GM15510 (cell line): ENCODE results near the gene GRM1.

Experiments used
- POLR2A ChIP-seq: IDR thresholded peaks from 3 replicates; pipeline ENCODE4 v1.6.1; 2011; ENCODE audit warnings: borderline replicate concordance; ENCODE audit not compliant: insufficient read length; ENCODE audit errors: extremely low read depth

GRM1 gene

DNA sequence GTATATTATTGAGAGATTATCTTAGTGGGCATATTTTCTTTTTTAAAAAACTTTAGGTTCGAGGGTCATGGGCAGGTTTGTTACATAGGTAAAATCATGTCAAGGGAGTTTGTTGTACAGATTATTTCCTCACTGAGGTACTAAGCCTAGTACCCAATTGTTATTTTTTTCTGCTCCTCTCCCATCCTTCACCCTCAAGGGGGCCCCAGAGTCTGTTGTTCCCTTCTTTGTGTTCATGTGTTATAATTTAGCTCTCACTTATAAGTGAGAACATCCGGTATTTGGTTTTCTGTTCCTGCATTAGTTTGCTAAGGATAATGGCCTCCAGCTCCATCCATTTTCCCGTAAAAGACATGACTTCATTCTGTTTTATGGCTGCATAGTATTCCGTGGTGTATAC is 266.8 kb downstream of the GRM1 start:
- TF ChIP-seq POLR2A = no peak

DNA sequence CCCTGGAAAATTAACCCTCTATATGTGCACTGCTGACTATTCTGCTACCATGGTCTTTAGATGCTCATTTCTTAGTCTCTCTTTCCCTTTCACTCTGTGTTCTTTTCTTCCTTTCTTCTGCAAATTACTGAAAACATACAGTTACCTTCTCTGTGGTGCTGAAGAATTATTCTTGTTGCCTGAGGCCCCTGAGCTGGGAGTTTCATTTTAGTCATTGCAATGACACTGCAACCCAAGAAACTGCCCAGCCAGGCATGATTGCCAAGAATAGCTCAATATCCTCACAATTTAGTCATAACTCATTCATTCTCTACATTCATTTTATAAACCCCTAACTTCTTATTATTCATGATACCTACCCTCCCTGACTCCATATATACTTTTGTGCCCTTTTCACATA is 269.0 kb downstream of the GRM1 start:
- no peak for TF ChIP-seq POLR2A

GRCh38 chr6:146300521-146300920 is 271.7 kb downstream of the GRM1 start:
- TF ChIP-seq POLR2A = no peak

DNA sequence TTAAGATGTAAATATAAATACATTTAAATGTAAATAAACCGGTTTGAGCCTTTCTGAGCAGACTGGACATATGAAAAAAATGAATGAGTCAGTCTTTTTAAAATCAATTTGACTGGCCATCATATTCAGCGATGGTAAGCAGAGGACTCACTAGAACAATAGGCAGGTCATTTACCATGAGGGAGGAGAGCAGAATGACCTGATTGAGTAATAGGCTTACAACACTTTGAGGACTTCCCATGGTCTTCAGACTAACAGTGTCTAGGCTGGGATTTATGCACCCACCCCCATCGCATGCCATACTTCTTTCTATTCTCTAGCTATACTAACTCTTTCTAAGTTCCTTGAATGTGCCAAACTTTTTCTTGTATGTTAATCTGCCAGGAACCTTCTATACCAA is 272.9 kb downstream of the GRM1 start:
- TF ChIP-seq POLR2A = no peak

- no peak for TF ChIP-seq POLR2A
Observed at GRCh38 chr6:146302994-146303393, 274.1 kb downstream of the GRM1 start.

DNA sequence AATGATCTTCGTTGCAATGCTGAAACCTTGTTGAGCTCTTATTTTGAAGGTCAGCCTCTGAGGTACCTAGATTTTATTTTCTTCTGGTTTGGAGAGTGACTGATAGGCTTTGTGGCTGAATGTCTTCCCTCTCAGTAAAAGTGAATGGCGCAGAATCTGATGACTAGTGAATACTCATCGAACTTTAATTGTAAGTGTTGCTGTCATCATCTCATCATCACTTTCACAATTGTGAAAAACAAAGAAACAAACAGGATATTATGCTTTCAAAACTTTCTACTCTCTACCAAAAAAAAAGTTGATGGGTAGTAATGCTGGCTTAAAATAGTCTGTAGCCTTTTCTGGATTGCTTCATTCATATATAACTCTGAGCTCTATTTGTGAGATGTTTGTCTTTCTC is 275.3 kb downstream of the GRM1 start:
- no peak for TF ChIP-seq POLR2A

DNA sequence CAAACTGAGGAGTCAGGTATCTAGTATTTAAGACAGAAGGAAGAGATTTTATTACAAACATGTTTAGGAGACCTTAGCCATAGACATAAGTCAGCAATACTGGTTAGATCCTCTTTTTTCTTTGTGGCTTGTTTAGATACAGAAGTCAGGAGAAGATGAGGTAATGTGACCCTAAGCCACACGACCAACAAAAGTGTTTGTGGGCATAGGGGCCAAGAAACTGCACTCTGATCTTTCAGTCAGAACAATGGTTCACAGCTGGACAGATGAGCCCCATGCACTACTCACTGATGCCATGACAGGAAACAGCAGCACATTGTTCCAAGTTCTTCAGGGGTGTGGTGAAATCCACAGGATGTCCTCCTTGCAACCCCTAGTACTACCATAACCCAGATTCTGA is 276.2 kb downstream of the GRM1 start:
- no peak for TF ChIP-seq POLR2A

DNA sequence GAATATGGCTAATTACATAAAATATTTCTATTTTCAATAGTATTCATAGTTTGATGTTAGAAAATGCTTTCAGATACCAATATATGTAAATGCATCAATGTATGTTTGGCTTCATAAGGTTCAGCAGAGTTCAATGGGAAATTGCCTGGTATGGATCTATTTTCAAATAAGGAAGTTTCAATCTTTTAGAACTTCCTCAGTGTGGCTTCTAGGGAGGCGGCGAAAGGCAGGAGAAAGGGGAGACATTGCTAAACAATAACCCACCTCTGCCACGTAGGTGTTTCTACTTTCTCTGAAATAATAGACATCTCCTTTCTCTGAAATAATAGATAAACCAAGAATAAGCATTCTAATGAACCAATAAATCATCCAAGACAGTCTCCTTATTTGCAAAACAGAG is 277.1 kb downstream of the GRM1 start:
- no peak for TF ChIP-seq POLR2A

GRCh38 chr6:146310628-146311027 is 281.8 kb downstream of the GRM1 start:
- TF ChIP-seq POLR2A = no peak

DNA sequence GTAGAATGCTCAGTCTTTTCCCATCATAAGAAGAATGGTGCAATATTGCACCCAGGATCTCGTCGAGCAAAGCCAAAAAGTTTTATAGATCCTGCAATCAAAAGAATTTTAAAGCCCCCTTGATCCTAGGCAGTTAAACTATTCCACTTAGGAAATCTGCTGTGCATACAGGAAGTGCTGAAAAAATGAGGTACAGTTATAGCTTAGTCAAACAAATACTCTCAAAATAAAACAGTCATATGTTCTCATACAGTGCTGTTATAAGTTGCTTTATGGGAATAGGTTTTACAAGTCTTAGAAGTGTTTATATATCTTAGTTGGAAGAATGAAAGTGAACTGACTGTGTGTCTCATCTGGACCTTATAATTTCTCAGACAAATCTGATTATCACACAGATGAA is 282.2 kb downstream of the GRM1 start:
- TF ChIP-seq POLR2A = no peak

DNA sequence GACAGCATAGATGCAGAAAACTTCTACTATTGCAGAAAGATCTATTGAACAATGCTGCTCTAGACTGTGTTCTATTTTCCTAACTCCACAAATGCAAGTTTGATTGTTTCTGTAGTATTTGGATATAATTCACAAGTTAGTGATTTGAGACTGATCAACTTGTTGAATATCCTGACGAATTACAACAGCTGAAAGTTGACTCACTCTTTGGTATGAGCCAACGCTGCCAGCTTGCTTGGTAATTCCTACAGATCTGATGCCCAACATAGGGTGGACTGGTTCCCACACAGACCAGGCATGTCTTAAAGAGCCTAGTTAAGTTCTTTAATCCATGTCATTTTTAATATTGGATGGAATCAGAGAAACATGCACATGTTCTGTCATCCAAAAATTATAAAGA is 283.7 kb downstream of the GRM1 start:
- no peak for TF ChIP-seq POLR2A

GRCh38 chr6:146315381-146316174 is 286.7 kb downstream of the GRM1 start:
- no peak for TF ChIP-seq POLR2A

DNA sequence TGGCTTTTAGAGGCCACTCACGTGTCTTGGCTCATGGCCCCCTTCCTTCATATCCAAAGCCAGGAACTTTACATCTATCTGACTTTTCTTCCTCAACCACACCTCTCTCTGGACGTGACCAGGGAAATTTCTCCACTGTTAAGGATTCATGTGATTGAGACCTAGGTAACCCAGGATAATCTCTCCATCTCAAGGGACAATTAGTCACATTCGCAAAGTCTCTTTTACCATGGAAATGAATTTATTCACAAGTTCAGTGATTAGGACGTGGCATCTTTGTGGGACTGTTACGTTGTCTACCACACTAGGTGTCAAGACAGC is 287.3 kb downstream of the GRM1 start:
- no peak for TF ChIP-seq POLR2A

DNA sequence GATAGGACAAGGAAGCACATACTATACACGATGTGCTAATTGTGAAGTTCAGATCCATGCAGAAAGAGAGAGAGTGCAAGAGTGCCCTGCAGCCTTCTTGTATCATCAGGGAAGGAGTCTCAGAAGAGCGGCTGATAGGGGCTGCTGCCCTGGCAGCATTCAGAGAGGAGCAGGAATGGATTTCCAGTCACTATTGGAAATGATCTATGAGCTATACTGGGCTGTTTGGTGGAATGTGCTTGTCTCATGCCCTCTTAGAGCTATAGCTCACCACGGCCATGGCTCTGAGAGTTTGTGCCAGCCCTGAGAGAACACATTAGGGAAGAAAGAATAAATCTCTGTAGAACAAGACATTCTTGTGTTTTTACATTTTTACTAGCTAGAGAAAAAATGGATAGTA is 302.2 kb downstream of the GRM1 start:
- TF ChIP-seq POLR2A = no peak

GRCh38 chr6:146335336-146335735 is 306.5 kb downstream of the GRM1 start:
- no peak for TF ChIP-seq POLR2A

DNA sequence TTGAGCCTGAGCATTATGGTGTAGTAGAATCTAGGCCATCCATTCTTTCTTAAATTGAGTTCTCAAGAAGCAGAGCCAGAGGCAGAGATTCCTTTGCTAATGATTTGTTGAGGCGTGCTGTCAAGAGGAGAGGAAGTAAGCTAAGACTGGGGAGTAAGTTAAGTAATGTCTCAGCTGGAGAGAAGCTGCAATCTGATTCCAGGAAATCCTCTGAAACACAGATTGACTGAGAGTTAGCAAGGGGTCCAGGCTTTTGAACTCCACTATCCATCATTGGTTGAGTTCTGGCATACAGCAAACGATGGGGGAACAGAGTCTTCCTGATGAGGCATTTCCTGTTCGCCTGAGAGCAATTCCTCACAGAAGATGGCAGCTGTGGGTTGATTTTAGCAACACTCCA is 307.3 kb downstream of the GRM1 start:
- no peak for TF ChIP-seq POLR2A

DNA sequence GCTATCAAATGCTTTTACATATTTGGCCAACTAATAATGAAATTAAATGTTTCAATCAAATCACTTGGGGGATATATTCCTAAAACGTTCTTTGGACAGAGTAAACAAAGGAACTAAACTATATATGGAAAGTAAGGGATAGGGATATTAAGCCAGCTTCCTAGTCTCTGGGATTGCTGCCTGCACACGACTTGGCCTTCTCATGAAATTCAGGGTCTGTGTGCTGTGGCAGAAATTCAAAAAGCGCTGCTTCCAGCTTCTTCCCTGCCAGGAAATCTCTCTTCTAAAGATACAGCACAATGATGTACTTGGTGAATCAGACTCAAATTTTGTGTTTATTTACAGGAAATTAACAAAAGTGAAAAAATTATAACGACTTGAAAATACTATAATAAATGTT is 308.5 kb downstream of the GRM1 start:
- no peak for TF ChIP-seq POLR2A
